Stimulated activated CD4-positive, alpha-beta T cell treated with anti-CD3 and anti-CD28 coated beads, TNF-alpha, amount 100 ng/mL, for 24 hours (primary cell): Measurements from ENCODE around the gene TPX2.
"Not testable (repeated sequence)": the region's sequence is repeated elsewhere in the genome, so short reads cannot be mapped to it uniquely, and the experiment has no call there.

ENCODE experiments used
- DNase-seq, 3 experiments: peaks; one replicate each; pipeline ENCODE4 v3.0.0-alpha.2; 2020; ENCODE audit warnings: low read depth in 3 of 3

Gene TPX2

DNA sequence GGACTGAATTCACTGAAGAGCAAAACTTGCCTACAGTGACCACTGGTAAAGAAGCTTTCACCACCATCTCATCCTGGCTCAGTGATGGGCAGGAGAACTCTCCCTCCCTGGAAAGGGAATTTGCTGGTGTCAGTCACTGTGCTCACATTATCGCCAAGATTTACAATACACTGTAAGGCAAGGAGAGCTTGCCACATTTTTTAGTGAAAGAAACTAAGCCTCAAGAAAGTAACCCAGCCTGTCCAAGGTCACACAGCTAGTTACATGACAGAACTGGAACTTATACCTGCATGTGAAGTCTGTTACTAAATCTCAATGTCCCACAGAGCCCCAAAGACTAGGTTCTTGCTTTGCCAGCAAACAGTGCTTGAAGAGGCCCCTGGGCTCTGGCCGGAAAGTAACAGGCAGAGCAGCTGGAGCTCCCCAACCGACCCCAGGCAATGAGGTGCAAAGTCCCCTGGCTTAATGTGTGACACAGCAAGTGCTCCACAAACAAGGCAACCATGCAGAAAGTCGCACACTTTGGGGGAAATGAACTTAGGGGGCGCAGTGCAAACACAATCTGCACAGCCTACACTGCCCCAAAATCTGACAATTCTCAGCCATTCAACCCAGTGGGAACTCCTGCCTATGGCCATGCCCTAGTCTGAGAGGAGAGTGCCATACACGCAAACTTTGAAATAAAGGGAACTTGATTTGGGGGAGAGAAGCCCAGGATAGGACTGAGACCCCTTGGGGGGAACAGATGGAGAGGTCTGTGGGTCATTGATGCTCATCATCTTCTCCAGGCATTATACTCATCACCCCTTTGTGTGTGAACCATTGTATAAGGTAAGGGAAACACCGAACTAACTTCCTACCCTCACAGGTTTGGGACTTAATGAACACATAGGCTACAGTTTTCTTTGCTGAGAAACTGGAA, 18.3 kb upstream of the TPX2 start:
- peak in 1 of 3 experiments; percentile 24 for DNase-seq

DNA sequence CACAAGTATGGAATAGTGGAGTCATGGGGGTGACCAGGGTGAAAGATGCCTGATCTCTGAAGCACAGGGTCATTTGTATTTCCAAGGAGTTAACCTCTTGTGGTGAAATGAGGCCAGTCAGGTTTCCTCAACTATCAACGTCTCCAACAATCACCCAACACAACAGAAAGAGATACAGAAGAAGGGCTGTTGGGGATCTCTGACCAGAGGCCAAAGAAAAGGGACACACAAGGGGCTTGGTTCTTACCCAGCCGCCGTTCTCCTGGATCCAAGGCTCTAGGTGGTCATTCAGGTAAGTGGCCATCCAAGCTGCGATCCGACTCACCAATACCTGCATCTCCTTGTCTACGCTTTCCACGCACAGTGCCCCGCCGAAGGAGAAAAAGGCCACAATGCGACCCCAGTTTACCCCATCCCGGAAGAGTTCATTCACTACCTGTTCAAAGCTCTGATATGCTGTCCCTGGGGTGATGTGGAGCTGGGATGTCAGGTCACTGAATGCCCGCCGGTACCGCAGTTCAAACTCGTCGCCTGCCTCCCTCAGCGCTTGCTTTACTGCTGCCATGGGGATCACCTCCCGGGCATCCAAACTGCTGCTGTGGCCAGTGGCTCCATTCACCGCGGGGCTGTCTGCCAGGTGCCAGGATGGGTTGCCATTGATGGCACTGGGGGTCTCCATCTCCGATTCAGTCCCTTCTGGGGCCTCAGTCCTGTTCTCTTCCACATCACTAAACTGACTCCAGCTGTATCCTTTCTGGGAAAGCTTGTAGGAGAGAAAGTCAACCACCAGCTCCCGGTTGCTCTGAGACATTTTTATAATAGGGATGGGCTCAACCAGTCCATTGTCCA, 17.5 kb upstream of the TPX2 start:
- peak in 1 of 3 experiments; percentile 24 for DNase-seq

DNA sequence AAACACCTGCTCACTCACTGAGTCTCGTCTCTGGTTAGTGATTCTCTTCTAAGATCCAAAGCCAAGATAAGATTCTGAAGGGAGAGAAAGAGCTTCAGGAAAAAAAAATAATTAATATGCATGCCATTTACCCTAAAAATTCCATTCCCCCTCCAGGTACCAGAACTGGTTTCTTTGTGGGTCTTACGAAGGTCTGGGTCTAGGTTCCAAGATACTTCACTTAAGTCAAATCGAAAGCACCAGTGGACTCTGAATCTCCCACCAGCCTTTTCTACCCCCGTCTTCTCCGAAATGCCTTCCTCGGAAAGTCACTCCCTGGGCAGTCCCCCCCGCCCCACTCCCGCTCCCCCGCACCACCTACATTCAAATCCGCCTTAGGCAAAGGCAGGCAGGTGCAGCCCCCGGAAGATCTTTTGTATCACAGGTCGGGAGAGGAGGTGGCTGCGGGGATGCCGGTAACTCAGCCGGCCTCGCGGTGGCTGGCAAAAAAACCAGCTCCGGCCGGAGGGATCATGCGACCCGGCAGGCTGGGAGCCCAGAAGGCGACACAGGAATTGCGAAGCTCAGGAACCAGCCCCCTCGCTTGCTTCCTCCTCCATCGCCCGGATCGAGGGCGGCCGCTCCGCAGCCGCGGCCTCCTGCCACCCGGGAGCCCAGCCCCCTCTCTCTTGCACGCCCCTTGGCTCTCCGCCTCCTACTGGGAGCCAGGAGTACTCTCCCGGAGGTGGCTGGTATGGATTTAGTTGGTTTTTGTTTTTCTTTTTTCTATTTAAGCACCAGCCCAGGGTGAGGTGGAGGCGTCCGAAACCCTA, 16.6 kb upstream of the TPX2 start, which contains the start of gene BCL2L1:
Gene BCL2L1, minus strand, starts transcription at position 612 of the 812 bp plus-strand sequence. CDS start 650 bp downstream, outside the sequence.
- peak; percentile 49 to 86 (median 51) for DNase-seq

DNA sequence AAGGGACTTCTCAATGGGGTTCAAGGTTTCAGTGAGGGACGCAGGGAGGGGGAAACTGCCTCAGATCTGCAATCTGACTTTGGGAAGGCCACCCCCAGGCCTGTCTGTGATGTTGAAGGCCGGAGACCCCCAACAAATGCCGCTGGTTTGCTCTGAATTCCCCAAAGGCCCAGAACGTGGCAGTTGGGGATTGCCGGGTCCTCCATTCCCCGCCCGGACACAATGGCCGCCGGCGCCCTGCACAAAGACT, 16.1 kb upstream of the TPX2 start:
- DNase-seq = peak in 1 of 3 experiments; percentile 14

DNA sequence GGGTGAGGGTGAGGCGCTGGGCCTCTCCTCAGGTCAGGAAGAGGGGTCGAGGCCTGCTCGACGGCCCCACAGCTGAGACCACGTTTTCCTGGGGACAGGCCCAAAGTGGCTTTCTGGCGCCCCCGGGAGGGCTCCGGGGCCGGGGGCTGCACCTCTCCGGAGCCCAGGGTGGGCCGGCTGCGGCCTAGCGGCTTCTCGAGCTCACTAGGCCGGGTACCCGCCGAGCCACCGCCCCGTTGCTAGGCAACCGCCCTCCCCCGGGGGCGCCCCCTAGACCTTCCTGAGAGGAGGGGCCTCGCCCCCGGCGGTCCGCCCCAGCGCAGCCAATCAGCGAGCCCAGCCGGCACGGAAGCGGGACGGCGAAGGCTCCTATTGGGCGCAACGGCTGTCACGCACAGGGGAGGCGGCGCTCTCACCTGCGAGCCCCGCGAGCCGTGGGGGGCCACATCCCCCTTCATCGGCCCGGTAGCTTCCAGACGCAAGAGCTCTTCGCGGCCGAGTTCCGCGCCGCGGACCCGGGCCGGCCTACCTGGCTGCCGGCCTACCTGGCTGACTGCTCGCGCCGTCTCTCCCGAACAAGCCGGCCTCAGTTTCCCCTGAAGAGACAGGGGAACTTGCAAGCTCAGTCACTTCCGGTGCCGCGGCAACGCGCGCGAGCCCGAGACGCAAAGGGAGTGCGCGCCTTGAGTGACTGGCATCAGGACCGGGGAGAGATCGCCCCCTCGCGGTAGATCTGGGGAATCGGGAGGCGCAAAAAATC, 15.6 kb upstream of the TPX2 start:
- peak; percentile 96 to 97 (median 96) for DNase-seq

DNA sequence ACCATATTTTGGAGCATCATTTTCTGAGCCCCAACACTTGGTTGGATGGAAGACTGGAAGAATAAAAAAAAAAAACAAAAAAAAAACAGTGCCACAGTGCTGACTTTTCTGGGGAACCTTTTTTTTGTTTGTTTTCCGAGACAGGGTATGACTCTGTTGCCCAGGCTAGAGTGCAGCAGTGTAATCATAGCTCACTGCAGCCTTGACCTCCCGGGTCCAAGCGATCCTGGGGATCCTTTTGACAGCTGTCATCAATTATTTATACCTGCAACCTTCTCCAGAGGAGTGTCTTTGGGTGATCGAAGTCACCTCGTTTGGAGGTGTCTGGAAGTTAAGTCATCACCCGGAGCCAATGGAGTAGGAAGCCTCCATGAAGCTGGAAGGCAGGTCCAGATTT, 7.8 kb upstream of the TPX2 start:
- DNase-seq = no peak

DNA sequence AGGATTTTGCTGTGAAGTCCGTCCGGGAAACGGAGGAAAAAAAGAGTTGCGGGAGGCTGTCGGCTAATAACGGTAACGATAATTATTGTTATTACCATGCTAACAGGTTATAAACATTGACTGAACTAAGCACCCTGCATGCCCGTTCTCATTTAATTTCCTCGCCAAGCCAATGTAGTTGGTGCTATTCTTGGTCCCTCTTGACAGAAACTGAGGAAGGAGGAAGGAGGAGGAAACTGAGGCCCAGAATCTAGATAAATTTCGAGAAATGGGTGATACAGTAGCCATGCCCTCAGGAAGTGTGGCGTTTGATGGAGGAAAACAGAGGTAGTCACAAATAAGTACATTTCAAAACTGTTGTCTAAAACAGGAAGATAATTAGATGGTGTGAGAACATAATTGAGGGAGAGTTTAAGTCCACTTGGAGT, 474 bp downstream of the TPX2 start:
- DNase-seq = no peak

DNA sequence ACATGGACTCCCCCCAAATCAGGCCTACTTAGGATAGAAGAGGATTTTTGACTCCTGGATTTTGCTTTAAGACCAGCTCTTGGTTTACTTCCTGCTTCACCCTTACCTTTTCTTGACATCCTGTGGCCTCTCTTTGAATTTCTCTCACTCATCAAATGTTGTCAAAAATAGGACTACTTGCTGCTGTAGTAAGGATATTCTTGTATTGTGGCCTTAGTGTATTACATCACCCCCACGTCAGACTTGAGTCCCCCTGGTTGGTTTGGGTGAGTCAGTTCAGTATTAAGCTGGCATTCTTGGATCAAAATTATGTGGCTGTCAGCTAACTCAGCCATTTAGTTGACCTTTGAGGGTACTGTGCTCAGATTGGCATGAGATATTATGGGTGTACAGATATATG, 1.1 kb downstream of the TPX2 start:
- DNase-seq = no peak

DNA sequence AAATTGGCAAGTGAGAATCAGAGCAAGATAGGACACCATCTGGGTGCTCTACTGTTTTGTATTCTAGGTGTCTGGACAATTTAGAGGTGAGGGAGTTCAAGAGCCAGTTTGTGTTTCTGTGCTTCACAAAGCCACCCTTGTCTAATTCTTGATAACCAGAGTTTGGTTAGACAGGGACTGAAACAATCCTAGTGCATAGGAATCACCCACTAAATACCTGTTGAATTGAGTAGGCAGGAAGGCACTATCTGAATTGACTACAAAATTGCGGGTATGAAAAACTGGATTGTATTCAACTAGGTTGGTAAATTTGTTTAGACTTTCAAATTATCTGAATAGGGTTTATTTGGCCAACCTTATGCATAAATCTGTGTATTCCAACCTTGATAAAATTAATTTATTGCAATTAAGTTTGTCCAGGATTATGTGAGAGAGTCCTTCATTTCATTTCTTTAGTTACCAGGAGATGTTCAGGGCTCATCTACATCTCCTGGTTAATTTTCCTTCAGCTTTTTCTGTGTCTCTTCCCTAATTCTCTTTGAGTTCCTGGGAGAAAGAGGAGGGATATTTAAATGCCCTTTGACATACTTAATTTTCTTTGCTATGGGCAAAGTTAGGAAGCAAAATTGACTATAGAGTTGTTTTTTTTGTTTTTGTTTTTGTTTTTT, 1.7 kb downstream of the TPX2 start:
- no peak for DNase-seq

DNA sequence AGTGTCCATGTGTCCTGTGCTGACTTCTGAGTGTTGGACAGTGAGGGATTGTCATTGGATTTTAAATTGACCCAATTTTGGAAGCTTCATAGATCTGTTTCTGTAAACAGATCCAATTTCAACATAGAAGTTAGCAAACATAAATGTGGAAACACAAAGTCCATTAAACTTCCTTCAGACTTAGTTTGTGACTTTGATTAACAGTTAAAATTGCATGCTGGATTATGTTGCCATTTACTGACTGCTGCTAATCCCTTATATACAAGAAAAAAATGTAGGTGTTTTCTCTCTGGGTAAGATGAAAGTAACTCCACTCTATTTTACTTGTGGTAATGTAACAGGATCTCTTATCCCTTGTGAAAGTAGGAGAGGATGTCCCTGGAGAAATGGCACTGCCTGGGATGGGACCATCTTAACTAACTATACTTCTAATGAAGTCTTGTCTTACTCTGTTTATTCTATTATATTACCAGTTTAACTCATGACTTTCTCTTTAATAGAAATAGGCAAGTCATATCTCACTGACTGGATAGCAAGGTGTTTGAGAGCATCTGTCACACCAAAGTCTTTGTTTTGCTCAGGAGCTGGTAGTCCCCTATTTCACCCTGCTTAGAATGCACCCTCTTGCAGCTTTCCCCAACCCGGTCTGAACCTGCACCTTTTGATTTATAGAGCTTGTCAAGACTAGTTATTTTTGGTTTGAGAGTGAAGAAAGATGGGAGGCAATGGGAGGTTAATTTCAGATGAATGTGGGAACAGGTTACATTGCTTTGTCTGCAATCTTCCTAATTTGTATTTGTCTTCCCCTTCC, 7.2 kb downstream of the TPX2 start:
- no peak for DNase-seq

DNA sequence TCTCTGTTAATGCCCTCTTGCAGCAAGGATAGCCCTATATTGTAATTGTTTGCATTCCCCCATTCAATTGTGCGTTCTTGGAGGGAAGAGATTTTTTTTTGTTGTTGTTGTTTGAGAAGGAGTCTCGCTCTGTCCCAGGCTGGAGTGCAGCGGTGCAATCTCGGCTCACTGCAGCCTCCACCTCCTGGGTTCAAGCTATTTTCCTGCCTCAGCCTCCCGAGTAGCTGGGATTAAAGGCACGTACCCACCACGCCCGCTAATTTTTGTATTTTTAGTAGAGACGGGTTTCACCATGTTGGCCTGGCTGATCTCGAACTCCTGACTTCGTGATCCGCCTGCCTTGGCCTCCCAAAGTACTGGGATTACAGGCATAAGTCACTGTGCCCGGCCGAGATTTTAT, 7.9 kb downstream of the TPX2 start:
- not testable (repeated sequence) for DNase-seq

DNA sequence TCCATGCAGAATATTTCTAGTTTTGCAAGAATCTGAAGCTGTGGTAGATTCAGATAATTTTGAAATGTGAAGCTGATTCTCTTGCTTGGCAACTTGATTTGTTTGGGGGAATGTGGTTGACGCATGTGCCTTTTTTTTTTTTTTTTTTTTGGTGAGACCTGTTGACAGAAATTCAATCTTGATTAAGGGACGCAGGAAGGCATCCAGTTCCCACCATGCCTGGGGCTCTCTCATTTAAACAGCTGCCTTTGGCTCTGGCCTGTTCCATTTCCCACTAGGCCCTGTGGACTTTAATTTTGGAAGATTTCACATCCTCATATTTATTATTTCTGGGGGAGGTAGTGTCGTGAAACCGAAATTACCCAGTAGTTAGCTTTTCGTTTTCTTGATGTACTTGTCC, 8.6 kb downstream of the TPX2 start:
- no peak for DNase-seq

DNA sequence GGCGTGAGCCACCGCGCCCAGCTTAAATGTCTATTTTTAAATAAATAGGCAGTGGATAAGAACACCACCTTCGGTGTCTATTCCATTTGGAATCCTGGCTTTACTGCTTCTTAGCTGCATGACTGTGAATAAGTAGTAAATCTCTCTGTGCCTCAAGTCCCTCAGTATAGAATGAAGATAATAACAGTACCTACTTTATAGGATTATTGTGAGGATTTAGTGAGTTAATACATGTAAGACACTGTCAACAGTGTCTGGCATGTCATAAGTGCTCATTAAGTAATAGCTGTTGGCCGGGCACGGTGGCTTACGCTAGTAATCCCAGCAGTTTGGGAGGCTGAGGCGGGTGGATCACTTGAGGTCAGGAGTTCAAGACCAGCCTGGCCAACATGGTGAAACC, 10.1 kb downstream of the TPX2 start:
- no peak for DNase-seq

DNA sequence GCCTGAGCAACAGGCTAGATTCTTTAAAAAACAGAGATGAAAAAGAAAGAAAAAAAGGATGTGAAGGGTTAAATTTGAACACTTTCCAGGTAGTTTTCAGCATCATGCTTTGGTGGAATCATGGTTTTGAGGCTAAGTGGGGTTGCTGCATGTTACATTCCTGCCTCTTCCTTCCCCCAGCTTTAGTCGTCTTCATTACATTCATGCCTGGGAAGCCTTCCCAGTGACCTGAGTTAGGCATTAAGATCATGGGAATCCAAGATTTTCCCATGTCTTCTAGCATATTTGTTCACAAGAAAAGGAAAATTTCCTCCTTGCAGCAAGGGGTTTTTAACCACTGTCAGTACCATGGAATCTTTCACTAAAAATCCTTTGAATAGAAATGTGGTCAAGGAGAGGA, 12.0 kb downstream of the TPX2 start:
- no peak for DNase-seq

DNA sequence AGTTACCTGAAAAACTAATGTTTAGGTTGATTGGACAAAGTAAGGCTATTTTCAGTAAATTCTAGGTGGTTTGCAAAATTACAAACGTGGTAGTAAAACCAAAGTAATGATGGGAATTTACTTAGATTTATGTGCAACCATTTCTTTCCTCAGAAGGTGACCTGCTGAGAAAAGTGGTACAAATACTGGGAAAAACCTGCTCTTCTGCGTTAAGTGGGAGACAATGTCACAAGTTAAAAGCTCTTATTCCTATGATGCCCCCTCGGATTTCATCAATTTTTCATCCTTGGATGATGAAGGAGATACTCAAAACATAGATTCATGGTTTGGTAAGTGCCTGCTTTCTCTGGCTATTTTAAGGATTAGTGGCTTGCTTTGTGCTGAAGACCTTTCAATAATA, 18.2 kb downstream of the TPX2 start:
- no peak for DNase-seq

DNA sequence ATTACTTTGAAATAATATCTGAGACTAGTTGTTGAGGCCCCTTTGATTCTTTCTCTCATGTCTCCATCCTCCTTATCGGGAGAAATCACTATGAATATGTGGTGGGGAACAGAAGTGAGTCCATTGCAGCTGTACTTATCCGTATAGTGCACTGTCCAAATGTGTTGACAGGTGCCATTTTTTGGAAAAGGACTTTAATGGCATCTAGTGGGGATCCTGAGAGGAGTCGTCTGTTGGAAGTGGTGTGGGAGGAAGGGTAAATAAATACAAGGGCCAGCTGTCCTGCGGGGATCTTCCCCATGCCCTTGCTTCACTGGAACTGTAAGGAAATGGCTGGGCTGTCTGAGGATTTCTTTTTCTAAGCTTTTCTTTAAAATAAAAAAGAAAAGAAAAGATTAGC, 19.4 kb downstream of the TPX2 start:
- DNase-seq = no peak

DNA sequence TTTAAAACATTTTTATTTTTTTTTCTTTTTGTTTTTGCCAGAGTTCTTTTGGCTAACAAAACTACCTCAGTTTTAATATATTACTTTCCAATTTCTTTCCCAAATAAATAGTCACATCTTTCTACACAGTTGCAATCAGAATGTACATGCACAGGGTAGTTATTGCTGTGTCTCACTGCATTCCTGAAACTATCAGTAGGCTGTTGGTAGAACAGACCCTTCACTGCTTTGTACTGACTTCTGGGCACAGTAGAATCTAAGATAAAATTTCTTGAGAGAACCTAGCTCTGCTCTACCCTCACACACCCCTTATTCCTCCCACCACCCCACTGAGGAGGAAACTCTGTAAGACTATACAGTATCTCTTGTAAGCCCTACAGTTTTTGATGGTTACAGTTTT, 19.9 kb downstream of the TPX2 start:
- DNase-seq = no peak

DNA sequence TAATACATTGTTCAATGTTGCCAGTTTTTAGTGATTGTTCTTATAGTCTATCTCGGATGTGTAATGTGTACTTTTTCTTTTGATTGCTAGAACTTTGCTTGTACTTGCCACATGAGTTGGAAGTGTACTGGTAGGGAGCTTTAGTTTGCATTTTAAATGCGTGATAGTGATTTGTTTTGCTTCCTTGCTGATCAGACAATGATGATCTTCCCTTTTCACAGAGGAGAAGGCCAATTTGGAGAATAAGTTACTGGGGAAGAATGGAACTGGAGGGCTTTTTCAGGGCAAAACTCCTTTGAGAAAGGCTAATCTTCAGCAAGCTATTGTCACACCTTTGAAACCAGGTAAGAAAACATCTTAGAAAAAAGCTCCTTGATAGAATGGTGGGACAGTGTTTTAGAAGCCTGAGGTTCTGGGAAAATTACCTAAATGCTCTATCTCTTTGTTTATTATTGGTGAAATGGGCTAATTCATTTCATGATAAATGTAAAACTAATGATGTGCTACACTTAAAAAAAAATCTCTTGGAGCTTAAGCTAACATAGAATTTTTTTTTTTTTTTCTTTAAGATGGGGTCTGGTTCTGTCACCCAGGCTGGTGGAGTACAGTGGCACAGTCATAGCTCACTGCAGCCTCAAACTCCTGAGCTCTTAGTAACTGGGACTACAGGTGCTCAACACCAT, 20.9 kb downstream of the TPX2 start:
- no peak for DNase-seq

DNA sequence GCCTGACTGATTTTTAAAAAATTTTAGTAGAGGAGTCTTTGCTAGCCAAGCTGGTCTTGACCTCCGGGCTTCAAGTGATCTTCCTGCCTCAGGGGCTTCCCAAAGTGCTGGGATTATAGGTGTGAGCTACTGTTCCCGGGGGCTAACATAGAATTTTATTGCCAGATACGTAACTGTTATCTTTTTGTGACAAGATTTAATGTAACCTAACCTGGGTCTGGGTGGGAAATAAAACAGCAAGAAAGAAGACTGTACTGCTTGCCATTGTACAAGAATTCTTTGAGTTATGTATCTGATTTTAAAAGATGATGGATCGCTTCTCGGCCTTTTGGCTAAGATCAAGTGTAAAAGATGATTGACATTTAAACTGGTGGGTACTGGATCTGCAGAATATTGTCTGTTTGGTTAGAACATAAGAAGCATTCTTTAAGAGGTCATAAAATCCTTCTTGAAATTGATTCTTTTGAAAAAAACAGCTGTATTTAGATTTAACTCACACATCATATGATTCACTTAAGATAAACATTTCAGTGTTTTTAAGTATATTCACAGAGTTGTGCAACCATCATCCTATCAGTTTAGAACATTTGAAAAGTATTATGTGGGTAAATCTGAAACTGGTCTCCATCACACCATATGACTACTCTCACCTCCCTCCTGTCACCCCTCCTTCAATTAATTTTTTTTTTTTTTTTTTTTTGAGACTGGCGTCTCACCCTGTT, 21.6 kb downstream of the TPX2 start:
- no peak for DNase-seq
